HepG2 (cell line): ENCODE results near the gene HYCC2. TPM values are rescaled to one million over a fixed set of nuclear protein-coding genes. Genes with fewer than 3 reads are reported as not detected.

Experiments
- BATF2 ChIP-seq: sonication (generic); formaldehyde crosslinking; IDR thresholded peaks from 2 replicates; pipeline ENCODE4 v1.8.0; 2022; ENCODE audit warnings: mild to moderate bottlenecking, missing genetic modification reagents, moderate library complexity
- CENPT ChIP-seq: sonication (generic); formaldehyde crosslinking; IDR thresholded peaks from 2 replicates; pipeline ENCODE4 v1.8.0; 2022; ENCODE audit warnings: low read depth, mild to moderate bottlenecking, moderate library complexity, missing genetic modification reagents
- FOXA1 ChIP-seq, 2 experiments: fragments of 450-650 bp in 1 of 2; sonication (generic) in 1 of 2; formaldehyde crosslinking in 1 of 2; IDR thresholded peaks; 2 replicates each; pipeline versions ENCODE4 v1.4.0 to v1.6.1; 2016 to 2020; ENCODE audit warnings: missing genetic modification reagents in 1 of 2
- MAZ ChIP-seq, 2 experiments: sonication (generic) in 1 of 2; formaldehyde crosslinking in 1 of 2; IDR thresholded peaks; 2 replicates each; pipeline versions ENCODE4 v1.5.0 to v1.6.1; 2012 to 2020; ENCODE audit warnings: low read depth in 2 of 2, mild to moderate bottlenecking in 2 of 2, borderline replicate concordance in 1 of 2, improper control_type of control experiment in 1 of 2, low read length in 1 of 2, missing genetic modification reagents in 1 of 2, moderate library complexity in 1 of 2
- MXI1 ChIP-seq: IDR thresholded peaks from 3 replicates; pipeline ENCODE4 v1.6.1; 2012; ENCODE audit warnings: low read depth, low read length, inconsistent platforms, borderline replicate concordance
- NR3C1 ChIP-seq: sonication (generic); formaldehyde crosslinking; IDR thresholded peaks from 2 replicates; pipeline ENCODE4 v1.4.0; 2020; ENCODE audit warnings: missing genetic modification reagents
- PITX1 ChIP-seq: sonication (generic); formaldehyde crosslinking; IDR thresholded peaks from 2 replicates; pipeline ENCODE4 v1.5.1; 2020; ENCODE audit warnings: mild to moderate bottlenecking, missing genetic modification reagents
- RBM22 ChIP-seq: fragments of 200-400 bp; formaldehyde crosslinking; optimal IDR thresholded peaks from 2 replicates; pipeline ENCODE3; 2017; ENCODE audit warnings: mild to moderate bottlenecking, low read length, moderate library complexity
- RFX5 ChIP-seq: IDR thresholded peaks from 2 replicates; pipeline ENCODE4 v1.6.1; 2011; ENCODE audit warnings: low read depth, low read length, improper control_type of control experiment
- SAFB2 ChIP-seq: sonication (generic); formaldehyde crosslinking; IDR thresholded peaks from 2 replicates; pipeline ENCODE4 v1.5.1; 2020; ENCODE audit warnings: missing genetic modification reagents, low read depth, mild to moderate bottlenecking, borderline replicate concordance
- SNAPC2 ChIP-seq: sonication (generic); formaldehyde crosslinking; IDR thresholded peaks from 2 replicates; pipeline ENCODE4 v1.8.1; 2022; ENCODE audit warnings: mild to moderate bottlenecking, missing genetic modification reagents
- STAG1 ChIP-seq: sonication (generic); formaldehyde crosslinking; IDR thresholded peaks from 2 replicates; pipeline ENCODE4 v1.4.0; 2020; ENCODE audit warnings: missing genetic modification reagents
- TGIF2 ChIP-seq: IDR thresholded peaks from 2 replicates; pipeline ENCODE4 v1.6.1; 2016; ENCODE audit warnings: control low read depth, missing compliant biosample characterization
- THYN1 ChIP-seq: sonication (generic); formaldehyde crosslinking; IDR thresholded peaks from 2 replicates; pipeline ENCODE4 v1.8.1; 2023; ENCODE audit warnings: low read depth, mild to moderate bottlenecking, moderate library complexity, missing genetic modification reagents, borderline replicate concordance
- ZBTB1 ChIP-seq: sonication (generic); formaldehyde crosslinking; IDR thresholded peaks from 2 replicates; pipeline ENCODE4 v1.4.0; 2020; ENCODE audit warnings: missing genetic modification reagents, borderline replicate concordance
- ZMYM4 ChIP-seq: sonication (generic); formaldehyde crosslinking; IDR thresholded peaks from 2 replicates; pipeline ENCODE4 v1.8.1; 2023; ENCODE audit warnings: mild to moderate bottlenecking, missing genetic modification reagents
- ZNF446 ChIP-seq: sonication (generic); formaldehyde crosslinking; IDR thresholded peaks from 2 replicates; pipeline ENCODE4 v1.5.0; 2020; ENCODE audit warnings: mild to moderate bottlenecking, missing genetic modification reagents
- ZNF550 ChIP-seq: sonication (generic); formaldehyde crosslinking; IDR thresholded peaks from 2 replicates; pipeline ENCODE4 v1.4.0; 2020; ENCODE audit warnings: mild to moderate bottlenecking, missing genetic modification reagents, borderline replicate concordance
- ZNF598 ChIP-seq: sonication (generic); formaldehyde crosslinking; IDR thresholded peaks from 2 replicates; pipeline ENCODE4 v1.5.1; 2020; ENCODE audit warnings: mild to moderate bottlenecking, missing genetic modification reagents, borderline replicate concordance
- ZNF670 ChIP-seq: sonication (generic); formaldehyde crosslinking; IDR thresholded peaks from 2 replicates; pipeline ENCODE4 v1.8.0; 2022; ENCODE audit warnings: mild to moderate bottlenecking, missing genetic modification reagents, borderline replicate concordance
- ZSCAN22 ChIP-seq: sonication (generic); formaldehyde crosslinking; IDR thresholded peaks from 2 replicates; pipeline ENCODE4 v1.4.0; 2020; ENCODE audit warnings: mild to moderate bottlenecking, missing genetic modification reagents
- polyA plus RNA-seq, 8 experiments: library from polyadenylated mRNA; depleted of rRNA in 3 of 8; stranded (reverse) in 7 of 8; unstranded in 1 of 8; fragments of >200 nt; fragmentation: Illumina TruSeq in 4 of 8; extraction: Trizol in 4 of 8; gene quantifications; 2 replicates each; pipeline versions ENCODE4 v1.2.1 to v1.2.3, GENCODE V29; 2011 to 2016; ENCODE audit warnings: low read depth in 4 of 8, missing spikeins in 1 of 8, mixed read lengths in 1 of 8; ENCODE audit not compliant: insufficient read depth in 1 of 8
- total RNA-seq, 5 experiments: library from RNA; depleted of rRNA; stranded (reverse); fragments of >200 nt; fragmentation: Illumina TruSeq; extraction: Trizol; gene quantifications; 2 replicates each; pipeline ENCODE4 v1.2.3, GENCODE V29; 2016; ENCODE audit warnings: low read depth in 1 of 5
- TF ChIP-seq, protein P1 (sequence below): IDR thresholded peaks from 2 replicates; pipeline ENCODE4 v1.6.1; 2016; ENCODE audit warnings: mild to moderate bottlenecking, missing biosample characterization, missing genetic modification reagents
- TF ChIP-seq, protein P2 (sequence below): sonication (generic); formaldehyde crosslinking; IDR thresholded peaks from 2 replicates; pipeline ENCODE4 v1.4.0; 2020; ENCODE audit warnings: mild to moderate bottlenecking, missing genetic modification reagents, borderline replicate concordance

HYCC2 gene
- total and polyA plus RNA-seq, 2 of the 13 experiments (the other 11 are each of a cell fraction or from before 2014, with no cell fraction given): 4.7 to 13.9 TPM

DNA sequence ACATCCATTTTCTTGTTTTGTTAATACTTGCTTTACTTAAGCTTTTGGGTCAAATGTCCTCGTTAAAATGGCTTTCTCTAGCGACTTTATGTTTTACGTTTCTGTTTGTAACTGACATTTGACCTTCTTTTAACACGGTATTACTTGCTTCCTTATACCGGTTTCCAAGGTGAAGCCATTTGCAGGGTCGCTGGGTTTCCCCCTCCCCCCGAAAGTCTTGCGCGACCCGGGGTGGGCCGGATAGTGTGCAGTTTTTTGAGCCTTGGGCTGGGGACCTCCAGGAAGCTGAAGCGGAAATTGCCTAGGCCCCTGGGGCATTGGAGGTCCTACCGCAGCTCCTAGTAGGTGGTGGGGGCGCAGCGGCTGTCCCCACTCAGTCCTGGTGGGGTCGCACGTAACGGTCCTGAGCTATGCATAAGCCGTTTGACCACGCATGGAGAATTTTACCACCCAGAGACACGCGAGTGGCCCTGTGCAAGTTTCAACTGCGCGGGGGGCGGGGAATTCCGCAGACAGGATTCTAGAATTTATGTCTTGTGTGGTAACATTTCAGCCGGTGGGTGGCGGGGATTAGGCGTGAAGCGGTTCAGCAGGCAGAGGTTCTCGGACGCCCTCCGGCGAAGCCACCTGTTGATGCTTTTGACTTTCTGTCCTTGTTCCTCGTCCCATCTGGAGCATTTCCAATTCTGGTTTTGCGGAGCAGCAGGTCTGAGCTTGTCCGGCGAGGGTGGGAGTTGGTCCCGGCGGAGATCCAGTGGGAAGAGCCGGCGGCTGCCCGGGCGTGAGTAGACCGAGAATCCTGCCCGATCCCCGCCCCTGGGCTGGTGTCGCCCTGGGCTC lies 46.9 kb upstream of the HYCC2 start (continued):
- TF ChIP-seq PITX1: 0 out of 2 replicates have a peak, but pooled peaks have one; percentile 75
- TF ChIP-seq RBM22: peak; percentile 90
- TF ChIP-seq RFX5: no peak
- TF ChIP-seq STAG1 (CRISPR knock-in tag): peak; percentile 52
- TF ChIP-seq, protein P1, sequence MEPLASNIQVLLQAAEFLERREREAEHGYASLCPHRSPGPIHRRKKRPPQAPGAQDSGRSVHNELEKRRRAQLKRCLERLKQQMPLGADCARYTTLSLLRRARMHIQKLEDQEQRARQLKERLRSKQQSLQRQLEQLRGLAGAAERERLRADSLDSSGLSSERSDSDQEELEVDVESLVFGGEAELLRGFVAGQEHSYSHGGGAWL: no peak
- peak; percentile 50; the same call in 1 of the 2 replicates for TF ChIP-seq SAFB2
- no peak for TF ChIP-seq SNAPC2 (CRISPR knock-in tag)
- TF ChIP-seq ZMYM4 (CRISPR knock-in tag): peak; percentile 74
- TF ChIP-seq ZNF446 (CRISPR knock-in tag): peak; percentile 75; the same call in 1 of the 2 replicates
- TF ChIP-seq NR3C1: no peak
- no peak for TF ChIP-seq ZNF670
- TF ChIP-seq, protein P2, sequence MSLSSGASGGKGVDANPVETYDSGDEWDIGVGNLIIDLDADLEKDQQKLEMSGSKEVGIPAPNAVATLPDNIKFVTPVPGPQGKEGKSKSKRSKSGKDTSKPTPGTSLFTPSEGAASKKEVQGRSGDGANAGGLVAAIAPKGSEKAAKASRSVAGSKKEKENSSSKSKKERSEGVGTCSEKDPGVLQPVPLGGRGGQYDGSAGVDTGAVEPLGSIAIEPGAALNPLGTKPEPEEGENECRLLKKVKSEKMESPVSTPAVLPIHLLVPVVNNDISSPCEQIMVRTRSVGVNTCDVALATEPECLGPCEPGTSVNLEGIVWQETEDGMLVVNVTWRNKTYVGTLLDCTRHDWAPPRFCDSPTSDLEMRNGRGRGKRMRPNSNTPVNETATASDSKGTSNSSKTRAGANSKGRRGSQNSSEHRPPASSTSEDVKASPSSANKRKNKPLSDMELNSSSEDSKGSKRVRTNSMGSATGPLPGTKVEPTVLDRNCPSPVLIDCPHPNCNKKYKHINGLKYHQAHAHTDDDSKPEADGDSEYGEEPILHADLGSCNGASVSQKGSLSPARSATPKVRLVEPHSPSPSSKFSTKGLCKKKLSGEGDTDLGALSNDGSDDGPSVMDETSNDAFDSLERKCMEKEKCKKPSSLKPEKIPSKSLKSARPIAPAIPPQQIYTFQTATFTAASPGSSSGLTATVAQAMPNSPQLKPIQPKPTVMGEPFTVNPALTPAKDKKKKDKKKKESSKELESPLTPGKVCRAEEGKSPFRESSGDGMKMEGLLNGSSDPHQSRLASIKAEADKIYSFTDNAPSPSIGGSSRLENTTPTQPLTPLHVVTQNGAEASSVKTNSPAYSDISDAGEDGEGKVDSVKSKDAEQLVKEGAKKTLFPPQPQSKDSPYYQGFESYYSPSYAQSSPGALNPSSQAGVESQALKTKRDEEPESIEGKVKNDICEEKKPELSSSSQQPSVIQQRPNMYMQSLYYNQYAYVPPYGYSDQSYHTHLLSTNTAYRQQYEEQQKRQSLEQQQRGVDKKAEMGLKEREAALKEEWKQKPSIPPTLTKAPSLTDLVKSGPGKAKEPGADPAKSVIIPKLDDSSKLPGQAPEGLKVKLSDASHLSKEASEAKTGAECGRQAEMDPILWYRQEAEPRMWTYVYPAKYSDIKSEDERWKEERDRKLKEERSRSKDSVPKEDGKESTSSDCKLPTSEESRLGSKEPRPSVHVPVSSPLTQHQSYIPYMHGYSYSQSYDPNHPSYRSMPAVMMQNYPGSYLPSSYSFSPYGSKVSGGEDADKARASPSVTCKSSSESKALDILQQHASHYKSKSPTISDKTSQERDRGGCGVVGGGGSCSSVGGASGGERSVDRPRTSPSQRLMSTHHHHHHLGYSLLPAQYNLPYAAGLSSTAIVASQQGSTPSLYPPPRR: peak; percentile 77; the same call in 1 of the 2 replicates
- TF ChIP-seq FOXA1 (IDR thresholded peaks at IDR 0.05): no peak
- TF ChIP-seq FOXA1 (CRISPR knock-in tag; IDR thresholded peaks at IDR 0.05): no peak; the same call in 1 of the 2 replicates
- no peak for TF ChIP-seq BATF2 (CRISPR knock-in tag)
- TF ChIP-seq THYN1 (CRISPR knock-in tag): no peak
- TF ChIP-seq MXI1: peak; percentile 38; the same call in 1 of the 3 replicates
- no peak for TF ChIP-seq ZBTB1 (CRISPR knock-in tag)
- TF ChIP-seq MAZ (IDR thresholded peaks at IDR 0.05; ENCODE audit: borderline replicate concordance, low read depth, low read length): no peak; the same call in 1 of the 2 replicates
- peak; percentile 75; the same call in 1 of the 2 replicates for TF ChIP-seq MAZ (CRISPR knock-in tag; IDR thresholded peaks at IDR 0.05; ENCODE audit: low read depth)
- no peak for TF ChIP-seq ZNF550
- TF ChIP-seq TGIF2 (CRISPR knock-in tag): no peak; the same call in 1 of the 2 replicates
- TF ChIP-seq ZSCAN22 (CRISPR knock-in tag): no peak; the same call in 1 of the 2 replicates
- TF ChIP-seq CENPT (CRISPR knock-in tag): no peak
- peak; percentile 61; the same call in 1 of the 2 replicates for TF ChIP-seq ZNF598 (CRISPR knock-in tag)
